H1 (cell line): ENCODE results near the gene GSK3B. TPM values are rescaled to one million over a fixed set of nuclear protein-coding genes. Genes with fewer than 3 reads are reported as not detected.

ENCODE experiments used
- CTCF ChIA-PET: fragments of 300-600 bp; sonication (Branson Sonifier 250); formaldehyde crosslinking; loops from one replicate; lab custom pipeline; 2021; ENCODE audit not compliant: partially characterized antibody; lab: Charles Lee
- POLR2A ChIA-PET: fragments of 300-600 bp; sonication (Branson Sonifier 250); formaldehyde crosslinking; loops from one replicate; lab custom pipeline; 2021; ENCODE audit warnings: inconsistent platforms; ENCODE audit not compliant: partially characterized antibody; lab: Charles Lee
- DNase-seq, 2 experiments: peaks; one replicate each; pipeline versions ENCODE4 v3.0.0 to v3.0.0-alpha.2; 2010 to 2022; ENCODE audit warnings: low spot score in 2 of 2, low read depth in 1 of 2, mixed read lengths in 1 of 2
- FAIRE-seq: peaks from 2 replicates; lab custom pipeline; 2011; peaks lifted over from hg19 to GRCh38; lab: Jason Lieb, UNC
- H2AFZ ChIP-seq: 2 replicates; pipeline ENCODE4 v1.8.1; 2012; ENCODE audit warnings: low read length, inconsistent platforms
- H2AK5ac ChIP-seq: 2 replicates; pipeline ENCODE4 v1.6.1; 2013; ENCODE audit warnings: low read depth, low read length
- H2BK120ac ChIP-seq: replicated peaks from 2 replicates; pipeline ENCODE3; 2013; ENCODE audit warnings: low read depth, low read length, inconsistent platforms
- H2BK12ac ChIP-seq: 2 replicates; pipeline ENCODE4 v1.6.1; 2013; ENCODE audit warnings: low read depth, low read length
- H2BK15ac ChIP-seq: 2 replicates; pipeline ENCODE4 v1.6.1; 2013; ENCODE audit warnings: low read length
- H2BK20ac ChIP-seq: 2 replicates; pipeline ENCODE4 v1.6.1; 2013; ENCODE audit warnings: low read length
- H2BK5ac ChIP-seq: 2 replicates; pipeline ENCODE4 v1.6.1; 2013; ENCODE audit warnings: low read depth, low read length
- H3K14ac ChIP-seq: 2 replicates; pipeline ENCODE4 v1.6.1; 2013; ENCODE audit warnings: inconsistent platforms; ENCODE audit not compliant: insufficient read length
- H3K18ac ChIP-seq: 2 replicates; pipeline ENCODE4 v1.6.1; 2013; ENCODE audit warnings: low read length; ENCODE audit errors: extremely low read depth
- H3K23ac ChIP-seq: 2 replicates; pipeline ENCODE4 v1.6.1; 2013; ENCODE audit warnings: inconsistent platforms; ENCODE audit not compliant: insufficient read length
- H3K23me2 ChIP-seq: 2 replicates; pipeline ENCODE4 v1.6.1; 2013; ENCODE audit warnings: low read depth, low read length
- H3K27ac ChIP-seq: 2 replicates; pipeline ENCODE4 v1.6.1; 2011; ENCODE audit warnings: low read depth, low read length, inconsistent platforms
- H3K27me3 ChIP-seq, 4 experiments: replicated peaks in 1 of 4; 1 replicate in 1 of 4; 2 replicates in 3 of 4; pipeline versions ENCODE4 v1.6.1 to v1.8.1; 2011 to 2013; ENCODE audit warnings: low read length in 3 of 4, mild to moderate bottlenecking in 3 of 4, inconsistent platforms in 2 of 4, mixed read lengths in 2 of 4, moderate library complexity in 1 of 4; ENCODE audit not compliant: control insufficient read depth in 3 of 4, insufficient read depth in 3 of 4; ENCODE audit errors: extremely low read depth in 1 of 4
- H3K36me3 ChIP-seq, 4 experiments: 2 replicates each; pipeline versions ENCODE4 v1.6.1 to v1.8.1; 2011 to 2013; ENCODE audit warnings: mild to moderate bottlenecking in 4 of 4, low read length in 3 of 4, moderate library complexity in 2 of 4, control low read depth in 1 of 4, inconsistent platforms in 1 of 4; ENCODE audit not compliant: insufficient read depth in 4 of 4, control insufficient read depth in 2 of 4
- H3K4ac ChIP-seq: replicated peaks from 2 replicates; pipeline ENCODE3; 2013; ENCODE audit warnings: low read length, low read depth, mixed read lengths, inconsistent platforms; ENCODE audit not compliant: insufficient read length
- H3K4me1 ChIP-seq, 4 experiments: replicated peaks in 1 of 4; 1 replicate in 1 of 4; 2 replicates in 3 of 4; pipeline versions ENCODE4 v1.6.1 to v1.8.1; 2011 to 2013; ENCODE audit warnings: low read length in 3 of 4, inconsistent platforms in 2 of 4, mixed read lengths in 1 of 4; ENCODE audit not compliant: insufficient read depth in 4 of 4, control insufficient read depth in 3 of 4
- H3K4me2 ChIP-seq, 2 experiments: 2 replicates each; pipeline versions ENCODE4 v1.6.1 to v1.8.1; 2011 to 2013; ENCODE audit warnings: low read depth in 2 of 2, low read length in 2 of 2, control low read depth in 1 of 2, inconsistent platforms in 1 of 2, mild to moderate bottlenecking in 1 of 2; ENCODE audit not compliant: insufficient read depth in 1 of 2
- H3K4me3 ChIP-seq, 4 experiments: fragments of 200-600, 300-600 bp in 1 of 4; sonication (generic), shearing (Covaris generic), sonication (Bioruptor Twin) in 1 of 4; 2 replicates each; pipeline versions ENCODE4 v1.5.1 to v1.8.1; 2011 to 2016; ENCODE audit warnings: low read length in 4 of 4, low read depth in 3 of 4, control low read depth in 2 of 4, inconsistent platforms in 2 of 4, mild to moderate bottlenecking in 2 of 4, mixed read lengths in 1 of 4, moderate library complexity in 1 of 4; ENCODE audit not compliant: insufficient read depth in 2 of 4; ENCODE audit errors: extremely low read depth in 1 of 4
- H3K56ac ChIP-seq: replicated peaks from 2 replicates; pipeline ENCODE3; 2013; ENCODE audit warnings: low read depth, mild to moderate bottlenecking, mixed read lengths, low read length, inconsistent platforms; ENCODE audit not compliant: insufficient read length
- H3K79me1 ChIP-seq: 2 replicates; pipeline ENCODE4 v1.6.1; 2013; ENCODE audit warnings: low read depth, low read length, control low read depth
- H3K79me2 ChIP-seq, 2 experiments: 2 replicates each; pipeline versions ENCODE4 v1.6.1 to v1.8.1; 2012 to 2013; ENCODE audit warnings: low read length in 2 of 2, mild to moderate bottlenecking in 2 of 2, inconsistent platforms in 1 of 2; ENCODE audit not compliant: insufficient read depth in 2 of 2, control insufficient read depth in 1 of 2
- H3K9ac ChIP-seq, 4 experiments: replicated peaks in 1 of 4; 1 replicate in 1 of 4; 2 replicates in 3 of 4; pipeline versions ENCODE4 v1.6.1 to v1.8.1; 2011 to 2013; ENCODE audit warnings: low read depth in 3 of 4, low read length in 3 of 4, control low read depth in 2 of 4, mild to moderate bottlenecking in 2 of 4, moderate library complexity in 2 of 4, inconsistent platforms in 1 of 4; ENCODE audit errors: extremely low read depth in 1 of 4
- H3K9me3 ChIP-seq, 2 experiments: 2 replicates each; pipeline versions ENCODE4 v1.6.1 to v1.8.1; 2012 to 2013; ENCODE audit warnings: mild to moderate bottlenecking in 2 of 2, moderate library complexity in 2 of 2, control low read depth in 1 of 2, inconsistent platforms in 1 of 2, low read depth in 1 of 2, low read length in 1 of 2, mixed read lengths in 1 of 2; ENCODE audit not compliant: insufficient read depth in 2 of 2
- H4K20me1 ChIP-seq, 2 experiments: replicated peaks in 1 of 2; 2 replicates each; pipeline versions ENCODE3 to v1.8.1; 2011 to 2013; ENCODE audit warnings: inconsistent platforms in 2 of 2, low read length in 2 of 2, mild to moderate bottlenecking in 1 of 2; ENCODE audit not compliant: insufficient read depth in 2 of 2, control insufficient read depth in 1 of 2
- H4K5ac ChIP-seq: 2 replicates; pipeline ENCODE4 v1.6.1; 2013; ENCODE audit warnings: low read length, low read depth, mixed read lengths, inconsistent platforms; ENCODE audit not compliant: insufficient read length
- H4K8ac ChIP-seq: 2 replicates; pipeline ENCODE4 v1.8.0; 2013; ENCODE audit warnings: mild to moderate bottlenecking, moderate library complexity, low read length, inconsistent platforms; ENCODE audit not compliant: insufficient read depth; ENCODE audit errors: extremely low read depth
- H4K91ac ChIP-seq: replicated peaks from 2 replicates; pipeline ENCODE3; 2013; ENCODE audit warnings: low read length, mixed read lengths, inconsistent platforms; ENCODE audit not compliant: insufficient read length
- TEAD4 ChIP-seq: IDR thresholded peaks from 2 replicates; pipeline ENCODE4 v1.6.1; 2012; ENCODE audit warnings: low read depth, low read length, inconsistent platforms, mixed read lengths
- WGBS, 2 experiments: shearing (Covaris generic) in 1 of 2; methylation state at CpG; one replicate each; pipeline versions ENCODE4 v1.1.6 to v1.1.7; 2013 to 2015; ENCODE audit warnings: low lambda C conversion rate in 2 of 2, mixed read lengths in 2 of 2, inconsistent platforms in 1 of 2, low coverage in 1 of 2, missing lambda C conversion rate in 1 of 2; ENCODE audit not compliant: insufficient replicate concordance in 2 of 2, insufficient coverage in 1 of 2, insufficient read length in 1 of 2; ENCODE audit errors: extremely low coverage in 1 of 2, missing lambda C conversion rate in 1 of 2; 5-methylcytosine and 5-hydroxymethylcytosine counted together
- polyA plus RNA-seq, 7 experiments: library from polyadenylated mRNA; depleted of rRNA in 3 of 7; stranded (reverse) in 5 of 7; unstranded in 2 of 7; fragments of >200 nt in 5 of 7; fragments of 200-250 nt in 2 of 7; gene quantifications; 1 replicate in 5 of 7; 2 replicates in 1 of 7; 4 replicates in 1 of 7; pipeline versions ENCODE4 v1.2.1 to v1.2.3, GENCODE V29; 2011 to 2013; ENCODE audit warnings: missing spikeins in 2 of 7, mixed read lengths in 2 of 7
- total RNA-seq: library from RNA; stranded (reverse); fragmentation: NEBNext Ultra II Directional; extraction: Animal tissue kit (Norgen Biotek cat#: 25700); gene quantifications from 2 replicates; pipeline ENCODE4 v1.2.1, GENCODE V29; 2021

The GSK3B gene
- total and polyA plus RNA-seq, 2 of the 8 experiments (the other 6 are each of a cell fraction or from before 2014, with no cell fraction given): 24.2 to 50.7 TPM

DNA sequence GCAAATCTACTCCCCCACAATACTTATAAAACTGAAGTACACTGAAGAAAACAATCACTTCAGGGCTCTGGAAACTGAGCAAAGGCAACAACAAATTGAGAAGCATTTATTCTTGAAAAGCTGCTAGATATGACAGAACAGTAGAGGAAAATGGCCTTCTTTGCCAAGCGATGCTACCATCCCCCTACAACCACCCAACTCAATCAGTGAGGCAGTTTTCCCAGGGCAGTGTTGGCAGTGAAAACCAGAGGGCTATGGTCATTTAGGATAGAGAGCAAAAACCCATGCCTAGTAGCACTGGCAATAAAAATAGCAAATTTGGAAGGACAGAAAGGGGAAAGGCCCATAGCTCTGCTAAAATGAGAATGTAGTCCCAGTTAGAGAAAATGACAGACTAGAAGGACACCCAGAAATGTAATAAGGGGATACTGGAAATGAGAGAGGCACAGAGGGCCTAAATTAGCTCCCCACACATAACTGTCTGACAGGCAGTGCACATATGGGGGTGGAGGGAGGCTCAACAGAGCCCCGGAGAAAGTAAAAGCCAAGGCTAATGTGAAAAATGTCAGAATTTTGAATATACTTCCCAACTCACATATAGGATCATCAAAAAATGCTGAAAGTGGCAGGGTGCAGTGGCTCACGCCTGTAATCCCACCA is 143.5 kb downstream of the GSK3B start:
- Histone ChIP-seq H2AK5ac (no peak overlapping the region), H3K27me3 (no peaks in the 10 kb centered on the region), H3K4me3 (no peak overlapping the region), H3K4me2 (no peak overlapping the region), H2BK12ac (no peak overlapping the region), H3K18ac (no peak overlapping the region), H2AFZ (no peak overlapping the region), H3K36me3 (no peaks in the 10 kb centered on the region), H4K20me1 (peaks cover 0 to 1% of the 10 kb centered on the region in 2 experiments), H2BK5ac (no peak overlapping the region), H3K9ac (no peak overlapping the region), H3K27ac (no peak overlapping the region), H3K4me1 (peaks cover 0 to 8% (median 2%) of the 10 kb centered on the region in 4 experiments; a peak in 2 of 7 replicates), H3K79me1 (no peaks in the 10 kb centered on the region), H4K5ac (no peak overlapping the region), H3K23me2 (no peaks in the 10 kb centered on the region), H3K14ac (no peak overlapping the region), H3K79me2 (peaks cover 0 to 12% of the 10 kb centered on the region in 2 experiments; a peak in 2 of 4 replicates), H3K9me3 (no peaks in the 10 kb centered on the region), H2BK120ac (no peak overlapping the region), H3K56ac (no peak overlapping the region), H3K4ac (no peak overlapping the region), H4K8ac (no peak overlapping the region), H2BK15ac (no peak overlapping the region), H4K91ac (no peak overlapping the region), H3K23ac (no peak overlapping the region), H2BK20ac (no peak overlapping the region)
- 80% methylated on average over 3 of the region's 3 CpGs; no CpG with 5 or more reads in 1 of the 2 experiments for WGBS, 2 experiments
- POLR2A ChIA-PET: no interaction called here
- CTCF ChIA-PET: no interaction called here
- DNase-seq: no peak
- TF ChIP-seq TEAD4: no peak
- FAIRE-seq: peak; percentile 7
